HepG2 (cell line): ENCODE data around the gene UBE2O. TPM values are rescaled to one million over a fixed set of nuclear protein-coding genes. Genes with fewer than 3 reads are reported as not detected.

Experiments used
- CAMTA2 ChIP-seq: sonication (generic); formaldehyde crosslinking; IDR thresholded peaks from 2 replicates; pipeline ENCODE4 v1.4.0; 2020; ENCODE audit warnings: mild to moderate bottlenecking, missing genetic modification reagents, borderline replicate concordance
- CREB1 ChIP-seq, 2 experiments: fragments of 450-650 bp in 1 of 2; IDR thresholded peaks; 2 replicates each; pipeline ENCODE4 v1.6.1; 2016 to 2017; ENCODE audit warnings: control low read depth in 1 of 2, mild to moderate bottlenecking in 1 of 2, missing compliant biosample characterization in 1 of 2, missing genetic modification characterization in 1 of 2
- GABPB1 ChIP-seq: IDR thresholded peaks from 2 replicates; pipeline ENCODE4 v1.6.1; 2016; ENCODE audit warnings: mild to moderate bottlenecking, missing genetic modification reagents, moderate library complexity, missing compliant biosample characterization
- POLR2AphosphoS5 ChIP-seq: IDR thresholded peaks from 2 replicates; pipeline ENCODE4 v1.6.1; 2012; ENCODE audit warnings: low read depth, low read length
- ZNF207 ChIP-seq: fragments of 450-650 bp; IDR thresholded peaks from 2 replicates; pipeline ENCODE4 v1.6.1; 2016; ENCODE audit warnings: antibody characterized with exemption, borderline replicate concordance
- ZNF234 ChIP-seq: sonication (generic); formaldehyde crosslinking; conservative IDR thresholded peaks from 2 replicates; pipeline ENCODE4 v1.5.1; 2020; ENCODE audit warnings: mild to moderate bottlenecking, missing genetic modification reagents
- ZNF460 ChIP-seq: sonication (generic); formaldehyde crosslinking; IDR thresholded peaks from 2 replicates; pipeline ENCODE4 v1.5.1; 2020; ENCODE audit warnings: missing genetic modification reagents, mild to moderate bottlenecking, borderline replicate concordance
- ZNF549 ChIP-seq: sonication (generic); formaldehyde crosslinking; IDR thresholded peaks from 2 replicates; pipeline ENCODE4 v1.5.0; 2020; ENCODE audit warnings: missing genetic modification reagents
- ZNF550 ChIP-seq: sonication (generic); formaldehyde crosslinking; IDR thresholded peaks from 2 replicates; pipeline ENCODE4 v1.4.0; 2020; ENCODE audit warnings: mild to moderate bottlenecking, missing genetic modification reagents, borderline replicate concordance
- ZNF768 ChIP-seq: sonication (generic); formaldehyde crosslinking; IDR thresholded peaks from 2 replicates; pipeline ENCODE4 v1.4.0; 2020; ENCODE audit warnings: missing genetic modification reagents
- ZNF790 ChIP-seq: sonication (generic); formaldehyde crosslinking; IDR thresholded peaks from 2 replicates; pipeline ENCODE4 v1.8.0; 2022; ENCODE audit warnings: missing genetic modification reagents, mild to moderate bottlenecking, borderline replicate concordance
- ZNF792 ChIP-seq: IDR thresholded peaks from 2 replicates; pipeline ENCODE4 v1.6.1; 2016
- polyA plus RNA-seq, 8 experiments: library from polyadenylated mRNA; depleted of rRNA in 3 of 8; stranded (reverse) in 7 of 8; unstranded in 1 of 8; fragments of >200 nt; fragmentation: Illumina TruSeq in 4 of 8; extraction: Trizol in 4 of 8; gene quantifications; 2 replicates each; pipeline versions ENCODE4 v1.2.1 to v1.2.3, GENCODE V29; 2011 to 2016; ENCODE audit warnings: low read depth in 4 of 8, missing spikeins in 1 of 8, mixed read lengths in 1 of 8; ENCODE audit not compliant: insufficient read depth in 1 of 8
- total RNA-seq, 5 experiments: library from RNA; depleted of rRNA; stranded (reverse); fragments of >200 nt; fragmentation: Illumina TruSeq; extraction: Trizol; gene quantifications; 2 replicates each; pipeline ENCODE4 v1.2.3, GENCODE V29; 2016; ENCODE audit warnings: low read depth in 1 of 5
- TF ChIP-seq, protein P1 (sequence below): sonication (generic); formaldehyde crosslinking; IDR thresholded peaks from 2 replicates; pipeline ENCODE4 v1.4.0; 2020; ENCODE audit warnings: mild to moderate bottlenecking, missing genetic modification reagents
- TF ChIP-seq, protein P2 (sequence below): sonication (generic); formaldehyde crosslinking; IDR thresholded peaks from 2 replicates; pipeline ENCODE4 v1.9.0; 2021; ENCODE audit warnings: missing genetic modification reagents, borderline replicate concordance
- TF ChIP-seq, protein P3 (sequence below): sonication (generic); formaldehyde crosslinking; IDR thresholded peaks from 2 replicates; pipeline ENCODE4 v1.9.0; 2022; ENCODE audit warnings: missing genetic modification reagents, mild to moderate bottlenecking, borderline replicate concordance
- TF ChIP-seq, protein P4 (sequence below): fragments of 450-650 bp; IDR thresholded peaks from 2 replicates; pipeline ENCODE4 v1.6.1; 2017; ENCODE audit warnings: mild to moderate bottlenecking
- TF ChIP-seq, protein P5 (sequence below): sonication (generic); formaldehyde crosslinking; IDR thresholded peaks from 2 replicates; pipeline ENCODE4 v1.5.1; 2020; ENCODE audit warnings: mild to moderate bottlenecking, moderate library complexity, missing genetic modification reagents

Gene UBE2O
- total and polyA plus RNA-seq, 2 of the 13 experiments (the other 11 are each of a cell fraction or from before 2014, with no cell fraction given): 21.5 to 23.5 TPM

DNA sequence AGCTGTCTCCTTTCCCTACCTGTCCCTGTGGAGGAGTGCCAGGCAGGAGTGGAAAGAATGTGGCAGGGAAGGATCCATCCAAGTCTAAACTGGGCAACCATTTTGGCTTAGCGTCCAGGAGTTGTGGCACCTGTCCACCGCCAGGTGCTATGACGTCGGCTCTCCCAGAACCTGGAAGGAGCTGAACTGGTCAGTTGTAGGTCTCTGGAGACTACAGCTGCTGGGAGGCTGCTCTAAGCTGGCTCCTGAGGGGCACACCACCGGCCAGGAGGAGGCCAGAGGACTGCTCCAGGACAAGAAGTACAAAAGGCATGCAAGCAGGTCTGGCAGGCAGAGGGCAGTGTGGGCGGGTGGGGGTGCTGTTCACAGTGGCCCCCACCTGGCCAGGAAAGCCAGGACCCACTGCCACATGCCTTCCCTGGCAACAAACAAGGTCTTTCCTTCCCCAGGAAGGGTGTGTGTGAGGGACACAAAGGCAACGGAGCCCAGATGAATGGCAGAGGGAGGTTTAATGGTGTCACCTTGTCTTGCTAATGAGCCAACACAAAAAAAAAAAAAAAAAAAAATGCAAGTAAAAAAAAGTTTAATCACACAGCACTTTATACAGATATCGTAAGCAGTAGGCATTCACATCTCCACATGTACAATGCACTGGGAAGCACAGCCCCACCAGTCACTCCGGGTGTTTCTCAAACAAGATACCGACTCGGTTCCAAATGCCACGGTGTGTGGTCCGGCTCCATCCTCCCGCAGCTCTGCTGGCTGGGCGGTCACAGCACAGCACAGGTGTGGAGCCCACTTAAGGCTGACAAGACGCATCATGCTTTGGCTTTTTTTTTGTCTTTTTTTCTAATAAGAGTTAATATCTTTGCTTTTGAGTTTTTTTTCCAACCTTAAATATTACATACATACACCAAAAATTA lies 63.7 kb downstream of the UBE2O start (continued):
- TF ChIP-seq CREB1 (IDR thresholded peaks at IDR 0.05) (no peak), CREB1 (CRISPR knock-in tag; IDR thresholded peaks at IDR 0.05) (no peak), ZNF792 (CRISPR knock-in tag) (no peak), ZNF768 (peak; percentile 29; the same call in 1 of the 2 replicates), POLR2AphosphoS5 (peak; percentile 44; the same call in 1 of the 2 replicates), ZNF550 (CRISPR knock-in tag) (no peak), ZNF234 (CRISPR knock-in tag) (no peak), ZNF207 (no peak), ZNF549 (CRISPR knock-in tag) (no peak), ZNF460 (no peak), GABPB1 (peak; percentile 21; the same call in 1 of the 2 replicates), ZNF790 (CRISPR knock-in tag) (no peak), CAMTA2 (CRISPR knock-in tag) (no peak)
- TF ChIP-seq, protein P1, sequence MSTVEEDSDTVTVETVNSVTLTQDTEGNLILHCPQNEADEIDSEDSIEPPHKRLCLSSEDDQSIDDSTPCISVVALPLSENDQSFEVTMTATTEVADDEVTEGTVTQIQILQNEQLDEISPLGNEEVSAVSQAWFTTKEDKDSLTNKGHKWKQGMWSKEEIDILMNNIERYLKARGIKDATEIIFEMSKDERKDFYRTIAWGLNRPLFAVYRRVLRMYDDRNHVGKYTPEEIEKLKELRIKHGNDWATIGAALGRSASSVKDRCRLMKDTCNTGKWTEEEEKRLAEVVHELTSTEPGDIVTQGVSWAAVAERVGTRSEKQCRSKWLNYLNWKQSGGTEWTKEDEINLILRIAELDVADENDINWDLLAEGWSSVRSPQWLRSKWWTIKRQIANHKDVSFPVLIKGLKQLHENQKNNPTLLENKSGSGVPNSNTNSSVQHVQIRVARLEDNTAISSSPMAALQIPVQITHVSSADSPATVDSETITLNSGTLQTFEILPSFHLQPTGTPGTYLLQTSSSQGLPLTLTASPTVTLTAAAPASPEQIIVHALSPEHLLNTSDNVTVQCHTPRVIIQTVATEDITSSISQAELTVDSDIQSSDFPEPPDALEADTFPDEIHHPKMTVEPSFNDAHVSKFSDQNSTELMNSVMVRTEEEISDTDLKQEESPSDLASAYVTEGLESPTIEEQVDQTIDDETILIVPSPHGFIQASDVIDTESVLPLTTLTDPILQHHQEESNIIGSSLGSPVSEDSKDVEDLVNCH (CRISPR knock-in tag): no peak
- TF ChIP-seq, protein P2, sequence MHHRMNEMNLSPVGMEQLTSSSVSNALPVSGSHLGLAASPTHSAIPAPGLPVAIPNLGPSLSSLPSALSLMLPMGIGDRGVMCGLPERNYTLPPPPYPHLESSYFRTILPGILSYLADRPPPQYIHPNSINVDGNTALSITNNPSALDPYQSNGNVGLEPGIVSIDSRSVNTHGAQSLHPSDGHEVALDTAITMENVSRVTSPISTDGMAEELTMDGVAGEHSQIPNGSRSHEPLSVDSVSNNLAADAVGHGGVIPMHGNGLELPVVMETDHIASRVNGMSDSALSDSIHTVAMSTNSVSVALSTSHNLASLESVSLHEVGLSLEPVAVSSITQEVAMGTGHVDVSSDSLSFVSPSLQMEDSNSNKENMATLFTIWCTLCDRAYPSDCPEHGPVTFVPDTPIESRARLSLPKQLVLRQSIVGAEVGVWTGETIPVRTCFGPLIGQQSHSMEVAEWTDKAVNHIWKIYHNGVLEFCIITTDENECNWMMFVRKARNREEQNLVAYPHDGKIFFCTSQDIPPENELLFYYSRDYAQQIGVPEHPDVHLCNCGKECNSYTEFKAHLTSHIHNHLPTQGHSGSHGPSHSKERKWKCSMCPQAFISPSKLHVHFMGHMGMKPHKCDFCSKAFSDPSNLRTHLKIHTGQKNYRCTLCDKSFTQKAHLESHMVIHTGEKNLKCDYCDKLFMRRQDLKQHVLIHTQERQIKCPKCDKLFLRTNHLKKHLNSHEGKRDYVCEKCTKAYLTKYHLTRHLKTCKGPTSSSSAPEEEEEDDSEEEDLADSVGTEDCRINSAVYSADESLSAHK (CRISPR knock-in tag): no peak; the same call in 1 of the 2 replicates
- TF ChIP-seq, protein P3, sequence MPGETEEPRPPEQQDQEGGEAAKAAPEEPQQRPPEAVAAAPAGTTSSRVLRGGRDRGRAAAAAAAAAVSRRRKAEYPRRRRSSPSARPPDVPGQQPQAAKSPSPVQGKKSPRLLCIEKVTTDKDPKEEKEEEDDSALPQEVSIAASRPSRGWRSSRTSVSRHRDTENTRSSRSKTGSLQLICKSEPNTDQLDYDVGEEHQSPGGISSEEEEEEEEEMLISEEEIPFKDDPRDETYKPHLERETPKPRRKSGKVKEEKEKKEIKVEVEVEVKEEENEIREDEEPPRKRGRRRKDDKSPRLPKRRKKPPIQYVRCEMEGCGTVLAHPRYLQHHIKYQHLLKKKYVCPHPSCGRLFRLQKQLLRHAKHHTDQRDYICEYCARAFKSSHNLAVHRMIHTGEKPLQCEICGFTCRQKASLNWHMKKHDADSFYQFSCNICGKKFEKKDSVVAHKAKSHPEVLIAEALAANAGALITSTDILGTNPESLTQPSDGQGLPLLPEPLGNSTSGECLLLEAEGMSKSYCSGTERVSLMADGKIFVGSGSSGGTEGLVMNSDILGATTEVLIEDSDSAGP (CRISPR knock-in tag): peak; percentile 16; the same call in 1 of the 2 replicates
- TF ChIP-seq, protein P4, sequence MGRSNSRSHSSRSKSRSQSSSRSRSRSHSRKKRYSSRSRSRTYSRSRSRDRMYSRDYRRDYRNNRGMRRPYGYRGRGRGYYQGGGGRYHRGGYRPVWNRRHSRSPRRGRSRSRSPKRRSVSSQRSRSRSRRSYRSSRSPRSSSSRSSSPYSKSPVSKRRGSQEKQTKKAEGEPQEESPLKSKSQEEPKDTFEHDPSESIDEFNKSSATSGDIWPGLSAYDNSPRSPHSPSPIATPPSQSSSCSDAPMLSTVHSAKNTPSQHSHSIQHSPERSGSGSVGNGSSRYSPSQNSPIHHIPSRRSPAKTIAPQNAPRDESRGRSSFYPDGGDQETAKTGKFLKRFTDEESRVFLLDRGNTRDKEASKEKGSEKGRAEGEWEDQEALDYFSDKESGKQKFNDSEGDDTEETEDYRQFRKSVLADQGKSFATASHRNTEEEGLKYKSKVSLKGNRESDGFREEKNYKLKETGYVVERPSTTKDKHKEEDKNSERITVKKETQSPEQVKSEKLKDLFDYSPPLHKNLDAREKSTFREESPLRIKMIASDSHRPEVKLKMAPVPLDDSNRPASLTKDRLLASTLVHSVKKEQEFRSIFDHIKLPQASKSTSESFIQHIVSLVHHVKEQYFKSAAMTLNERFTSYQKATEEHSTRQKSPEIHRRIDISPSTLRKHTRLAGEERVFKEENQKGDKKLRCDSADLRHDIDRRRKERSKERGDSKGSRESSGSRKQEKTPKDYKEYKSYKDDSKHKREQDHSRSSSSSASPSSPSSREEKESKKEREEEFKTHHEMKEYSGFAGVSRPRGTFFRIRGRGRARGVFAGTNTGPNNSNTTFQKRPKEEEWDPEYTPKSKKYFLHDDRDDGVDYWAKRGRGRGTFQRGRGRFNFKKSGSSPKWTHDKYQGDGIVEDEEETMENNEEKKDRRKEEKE: no peak
- TF ChIP-seq, protein P5, sequence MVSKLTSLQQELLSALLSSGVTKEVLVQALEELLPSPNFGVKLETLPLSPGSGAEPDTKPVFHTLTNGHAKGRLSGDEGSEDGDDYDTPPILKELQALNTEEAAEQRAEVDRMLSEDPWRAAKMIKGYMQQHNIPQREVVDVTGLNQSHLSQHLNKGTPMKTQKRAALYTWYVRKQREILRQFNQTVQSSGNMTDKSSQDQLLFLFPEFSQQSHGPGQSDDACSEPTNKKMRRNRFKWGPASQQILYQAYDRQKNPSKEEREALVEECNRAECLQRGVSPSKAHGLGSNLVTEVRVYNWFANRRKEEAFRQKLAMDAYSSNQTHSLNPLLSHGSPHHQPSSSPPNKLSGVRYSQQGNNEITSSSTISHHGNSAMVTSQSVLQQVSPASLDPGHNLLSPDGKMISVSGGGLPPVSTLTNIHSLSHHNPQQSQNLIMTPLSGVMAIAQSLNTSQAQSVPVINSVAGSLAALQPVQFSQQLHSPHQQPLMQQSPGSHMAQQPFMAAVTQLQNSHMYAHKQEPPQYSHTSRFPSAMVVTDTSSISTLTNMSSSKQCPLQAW (CRISPR knock-in tag): no peak; the same call in 1 of the 2 replicates
